DMS 273 (cell line): ENCODE results near the gene GIPC1.
"Not testable (repeated sequence)": the region's sequence is repeated elsewhere in the genome, so short reads cannot be mapped to it uniquely, and the experiment has no call there.

Experiments
- DNase-seq: peaks from one replicate; lab custom pipeline; 2025; ENCODE audit not compliant: unreplicated experiment; lab: John Stamatoyannopoulos, UW

GIPC1 gene

GRCh38 chr19:14496029-14496833 is at the start of gene GIPC1:
TSS of gene GIPC1 (minus strand) at chr19:14496127. CDS start at chr19:14482976, 13,151 bp downstream.
- peak; percentile 99 for DNase-seq

DNA sequence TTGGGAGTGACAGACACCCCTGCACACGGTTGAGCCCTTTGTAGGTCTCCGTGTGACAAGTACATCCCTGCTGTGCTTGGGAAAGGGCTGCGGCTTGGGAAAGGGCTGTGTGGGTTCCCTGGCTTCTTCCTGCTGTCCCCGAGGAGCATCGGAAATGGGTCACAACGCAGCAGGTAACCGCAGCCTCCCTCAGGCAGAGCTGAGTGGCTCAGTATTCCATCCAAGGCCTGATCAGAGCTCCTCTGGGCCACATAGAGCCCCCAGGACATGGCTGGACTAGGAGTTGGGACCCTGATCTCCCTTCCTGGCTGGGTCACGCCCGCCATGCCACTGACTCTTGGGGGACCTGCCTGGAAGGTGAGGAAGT is 49.8 kb upstream of the GIPC1 start:
- DNase-seq: no peak

DNA sequence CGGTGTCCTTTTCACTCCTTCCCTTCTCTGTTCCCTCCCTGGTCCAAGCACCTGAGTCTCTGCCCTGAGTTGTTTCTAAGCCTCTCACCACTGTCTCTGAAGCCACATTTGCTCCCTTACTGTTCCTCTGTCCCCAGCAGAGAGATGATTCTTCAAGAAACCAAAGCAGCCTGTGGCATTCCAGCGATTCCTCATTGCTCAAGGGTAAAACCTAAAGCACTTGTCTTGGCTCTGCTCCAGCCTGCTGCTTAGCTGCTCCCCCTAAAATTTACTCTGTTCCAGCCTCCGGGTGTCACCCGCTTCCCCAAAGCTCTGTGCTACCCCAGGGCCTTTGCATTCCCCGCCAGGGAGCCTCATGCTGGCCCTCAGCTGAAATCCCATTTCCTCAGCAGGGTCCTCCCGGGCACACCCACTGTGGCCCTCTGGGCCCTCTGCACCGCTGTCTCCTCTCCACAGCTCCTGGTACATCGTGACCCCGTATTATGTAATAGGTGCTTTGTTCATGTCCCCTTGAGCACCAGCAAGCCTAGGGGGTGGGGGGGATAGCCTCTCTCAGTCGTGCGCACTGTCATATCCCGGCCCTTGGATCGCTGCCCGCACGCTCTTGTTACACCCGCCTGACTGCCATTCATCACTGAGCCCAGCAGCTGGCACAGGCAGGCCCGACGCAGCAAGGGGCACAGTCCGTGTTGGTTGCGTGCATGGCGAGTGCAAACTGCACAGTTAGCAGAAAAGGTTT is 49.2 kb upstream of the GIPC1 start:
- DNase-seq: peak; percentile 93

DNA sequence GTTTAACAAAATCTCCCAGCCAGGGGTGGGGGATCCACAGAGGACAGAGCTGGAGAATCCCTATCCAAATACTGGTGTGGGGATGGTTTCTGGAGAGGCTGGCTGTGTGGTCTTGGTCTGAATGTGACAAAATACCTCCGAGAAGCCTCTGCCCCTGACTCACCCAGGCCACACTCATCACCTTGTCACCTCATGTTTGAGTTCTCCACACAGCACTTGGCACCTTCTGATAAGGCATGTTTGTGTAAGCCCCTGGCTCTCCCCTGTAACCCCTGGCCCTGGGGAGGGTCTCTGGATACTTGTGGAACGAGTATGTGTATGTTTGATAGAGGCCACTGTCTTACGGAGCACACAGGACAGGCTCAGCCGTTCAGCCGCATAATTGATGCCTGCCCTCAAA is 48.1 kb upstream of the GIPC1 start:
- no peak for DNase-seq

DNA sequence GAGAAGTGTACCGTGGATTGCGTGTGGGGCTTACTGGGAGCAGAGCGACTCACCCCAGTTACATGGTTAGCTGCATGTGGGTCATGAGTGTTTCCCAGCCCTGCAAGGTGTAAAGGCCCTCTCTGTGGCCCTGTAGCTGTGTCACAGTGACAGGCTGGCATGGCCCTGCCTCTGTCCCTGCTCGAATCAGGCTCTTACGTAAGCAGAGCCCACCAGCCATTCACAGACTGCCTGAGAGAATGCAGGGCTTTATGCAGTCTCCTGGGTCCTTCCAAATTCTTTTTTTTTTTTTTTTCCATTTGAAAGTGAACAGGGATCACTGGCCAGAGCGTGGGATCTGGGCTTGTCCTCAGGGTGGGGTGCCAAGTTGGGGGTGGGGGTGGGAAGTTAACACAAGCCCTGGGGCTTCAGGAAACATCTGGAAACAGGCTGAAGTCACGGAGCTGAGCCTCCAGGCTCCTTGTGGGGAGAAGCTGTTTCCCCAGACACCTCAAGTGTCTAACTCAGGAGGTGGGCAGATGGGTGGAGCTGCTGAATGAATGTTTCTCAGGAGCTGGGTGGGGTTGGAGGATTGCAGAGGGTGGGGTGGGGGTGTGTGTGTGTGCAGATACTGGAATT is 46.9 kb upstream of the GIPC1 start:
- DNase-seq: no peak

DNA sequence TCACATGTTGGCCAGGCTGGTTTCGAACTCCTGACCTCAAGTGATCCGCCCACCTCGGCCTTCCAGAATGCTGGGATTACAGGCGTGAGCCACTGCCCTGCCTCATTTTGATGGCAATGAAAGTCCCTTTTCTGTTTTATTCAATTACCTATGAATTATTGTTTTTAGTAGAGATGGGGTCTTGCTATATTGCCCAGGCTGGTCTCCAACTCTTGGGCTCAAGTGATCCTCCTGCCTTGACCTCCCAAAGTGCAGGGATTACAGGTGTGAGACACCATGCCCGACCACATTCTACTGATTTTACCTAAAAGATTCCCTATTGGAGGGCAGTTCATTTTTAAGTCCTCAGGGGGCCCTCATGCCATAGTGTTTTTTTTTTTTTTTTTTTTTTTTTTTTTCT is 46.1 kb upstream of the GIPC1 start:
- not testable (repeated sequence) for DNase-seq

DNA sequence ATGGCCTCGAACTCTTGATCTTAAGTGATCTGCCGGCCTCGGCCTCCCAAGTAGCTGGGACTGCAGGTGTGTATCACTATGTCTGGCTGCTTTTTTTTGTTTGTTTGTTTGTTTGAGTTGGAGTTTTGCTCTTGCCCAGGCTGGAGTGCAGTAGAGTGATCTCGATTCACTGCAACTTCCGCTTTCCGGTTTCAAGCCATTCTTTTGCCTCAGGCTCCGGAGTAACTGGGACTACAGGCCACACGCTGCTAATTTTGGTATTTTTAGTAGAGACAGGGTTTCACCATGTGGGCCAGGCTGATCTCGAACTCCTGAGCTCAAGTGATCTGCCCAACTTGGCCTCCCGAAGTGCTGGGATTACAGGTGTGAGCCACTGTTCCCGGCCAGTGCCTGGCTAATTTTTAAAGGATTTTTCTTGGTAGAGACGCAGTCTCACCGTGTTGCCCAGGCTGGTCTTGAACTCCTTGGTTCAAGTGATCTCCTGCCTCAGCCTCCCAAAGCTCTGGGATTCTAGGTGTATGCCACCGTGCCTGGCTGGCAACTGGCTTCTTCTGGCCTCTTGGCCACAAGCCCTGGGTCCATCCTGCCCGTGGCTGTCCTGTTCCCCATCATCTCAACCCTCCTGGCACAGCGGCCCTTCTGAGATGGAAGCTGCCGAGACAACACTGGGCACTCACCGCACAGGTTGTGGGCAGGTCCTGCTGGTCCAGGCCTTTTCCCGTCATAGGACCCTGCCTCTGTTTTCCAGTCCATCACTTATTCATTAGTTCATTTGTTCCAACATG is 45.0 kb upstream of the GIPC1 start:
- no peak for DNase-seq

- peak; percentile 44 for DNase-seq
These were observed 41.2 kb upstream of the GIPC1 start for GRCh38 chr19:14536926-14537692.

DNA sequence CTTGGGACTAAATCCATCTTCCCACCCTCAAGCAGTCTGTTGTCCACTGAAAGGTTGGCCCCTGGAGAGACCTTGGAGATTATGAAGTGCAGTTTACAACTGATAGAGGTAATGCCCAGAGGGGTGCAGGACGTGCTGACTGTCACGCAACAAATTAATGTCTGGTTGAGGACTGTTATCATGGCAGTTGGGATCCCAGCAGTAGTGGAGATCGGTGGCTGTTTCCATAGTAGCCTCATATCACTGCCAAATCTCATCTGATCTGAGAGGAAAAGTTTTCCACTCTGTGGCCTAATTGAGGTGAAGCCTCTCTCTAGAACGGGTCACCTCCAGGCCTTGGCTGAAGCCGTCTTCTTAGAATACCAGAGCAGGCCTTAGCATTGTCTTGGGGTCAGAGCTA is 37.5 kb upstream of the GIPC1 start:
- DNase-seq: no peak

- no peak for DNase-seq
These were observed 34.6 kb upstream of the GIPC1 start for GRCh38 chr19:14530506-14530905.

GRCh38 chr19:14530005-14530348 is 34.0 kb upstream of the GIPC1 start:
- peak; percentile 74 for DNase-seq

DNA sequence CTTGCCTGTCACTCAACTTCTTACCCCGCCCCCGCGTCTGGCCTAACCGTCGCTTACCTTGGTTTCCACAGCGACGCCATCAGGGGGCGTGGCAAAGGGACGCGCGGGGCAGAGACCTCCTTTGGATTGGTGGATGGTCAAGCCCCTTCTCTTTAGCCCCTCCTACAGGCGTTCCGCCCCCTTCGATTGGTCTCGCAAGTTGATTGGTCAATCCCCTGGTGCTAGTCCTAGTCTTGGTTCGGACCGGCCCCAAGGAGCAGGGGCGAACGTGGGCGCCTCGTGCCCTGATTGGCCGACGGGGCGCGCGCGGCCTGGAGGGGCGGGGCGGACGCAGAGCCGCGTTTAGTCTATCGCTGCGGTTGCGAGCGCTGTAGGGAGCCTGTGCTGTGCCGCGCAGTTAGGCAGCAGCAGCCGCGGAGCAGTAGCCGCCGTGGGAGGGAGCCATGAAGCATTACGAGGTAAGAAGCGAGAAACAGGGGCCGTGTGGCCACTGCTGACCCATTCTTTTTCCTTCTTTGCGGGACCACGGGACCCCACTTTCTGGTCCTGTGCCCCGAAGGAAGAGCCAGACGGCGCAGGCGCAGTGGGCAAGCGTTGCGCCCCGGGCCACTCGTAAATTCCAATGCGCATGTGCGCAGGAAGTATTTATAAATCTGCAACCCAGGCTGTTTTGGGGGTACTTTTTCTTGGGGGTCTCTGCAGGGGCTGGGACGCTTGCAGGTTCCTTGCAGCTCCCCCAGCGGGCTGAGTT is 33.5 kb upstream of the GIPC1 start, which contains the start of gene TECR:
Gene TECR (plus strand): TSS at position 341 of the 751 bp plus-strand sequence. CDS start 103 bp downstream, at position 444.
- DNase-seq: peak; percentile 100

DNA sequence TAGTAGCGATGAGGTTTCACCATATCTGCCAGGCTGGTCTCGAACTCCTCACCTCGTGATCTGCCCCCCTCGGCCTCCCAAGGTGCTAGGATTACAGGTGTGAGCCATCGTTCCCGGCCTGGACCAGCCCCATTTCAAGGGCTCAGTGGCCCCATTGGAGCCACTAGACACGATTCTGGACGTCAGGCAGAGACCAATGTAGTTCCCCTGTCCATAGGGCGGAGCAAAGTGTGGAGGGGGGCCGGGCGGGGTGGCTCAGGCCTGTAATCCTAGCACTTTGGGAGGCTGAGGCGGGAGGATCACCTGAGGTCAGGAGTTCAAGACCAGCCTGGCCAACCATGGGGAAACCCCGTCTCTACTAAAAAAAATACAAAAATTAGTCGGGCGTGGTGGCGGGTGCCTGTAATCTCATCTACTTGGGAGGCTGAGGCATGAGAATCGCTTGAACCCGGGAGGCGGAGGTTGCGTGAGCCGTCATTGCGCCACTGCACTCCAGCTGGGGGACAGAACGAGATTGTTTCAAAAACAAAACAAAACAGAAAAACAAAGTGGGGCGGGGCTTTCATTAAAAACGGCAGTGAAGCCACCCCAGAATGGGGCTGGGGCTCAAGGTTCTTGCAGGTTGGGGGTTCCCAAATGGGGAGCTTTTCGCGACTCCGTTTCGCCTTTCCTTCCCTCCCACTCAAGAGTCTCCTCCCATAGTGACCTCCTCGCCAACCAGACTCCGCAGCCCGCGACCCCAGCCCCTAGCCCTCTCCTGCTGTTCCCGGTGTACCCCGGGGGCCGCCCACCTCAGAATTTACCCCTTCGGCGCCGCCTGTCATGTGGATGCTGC is 32.7 kb upstream of the GIPC1 start:
- DNase-seq: no peak

DNA sequence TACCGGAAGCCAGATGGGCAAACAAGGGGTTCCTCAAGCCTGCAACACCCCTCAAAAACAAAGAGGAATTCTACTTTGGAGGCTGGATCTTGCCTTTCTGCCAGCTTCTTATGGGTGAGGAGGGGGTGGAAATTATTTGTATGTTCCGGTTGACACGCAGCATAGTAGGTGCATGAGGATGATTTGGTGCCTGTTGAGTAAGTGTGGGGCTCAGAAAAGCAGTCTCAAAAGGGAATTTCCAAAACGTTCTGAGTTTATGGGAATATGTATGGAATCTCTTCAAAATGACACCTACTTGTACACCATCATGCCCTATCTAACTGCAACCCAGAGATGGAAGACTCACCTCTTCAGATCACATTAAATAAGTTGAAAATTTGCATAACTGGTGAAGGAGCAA is 30.5 kb upstream of the GIPC1 start:
- DNase-seq: no peak

- peak; percentile 25 for DNase-seq
These were observed 29.8 kb upstream of the GIPC1 start for GRCh38 chr19:14525729-14526128.

- DNase-seq: no peak
These were observed 24.6 kb upstream of the GIPC1 start for GRCh38 chr19:14520543-14520942.

- DNase-seq: peak; percentile 32
These were observed 24.0 kb upstream of the GIPC1 start for GRCh38 chr19:14519860-14520407.

GRCh38 chr19:14519245-14519859 is 23.4 kb upstream of the GIPC1 start:
- no peak for DNase-seq
